HepG2 (cell line): Measurements from ENCODE around the gene PODN. TPM values are rescaled to one million over a fixed set of nuclear protein-coding genes. Genes with fewer than 3 reads are reported as not detected.

Experiments used
- ATAC-seq: fragments of 200-7000 bp; cut with Tn5 transposase; 3 replicates; pipeline ENCODE4 v1.9.1; 2020; ENCODE audit warnings: mild to moderate bottlenecking, moderate library complexity
- BruUV-seq: library from RNA; stranded (reverse); fragments of 400-500 nt; replicated peaks from 2 replicates; lab custom pipeline; 2021; lab: Mats Ljungman, UMichigan
- CTCF ChIA-PET: fragments of 300-600 bp; formaldehyde crosslinking; extraction: SDS; loops from one replicate; lab custom pipeline; 2021; ENCODE audit warnings: low total read pairs, inconsistent platforms, low intra/inter-chr PET ratio; lab: Yijun Ruan, JAX
- POLR2A ChIA-PET: fragments of 350-600 bp; sonication (Branson Sonifier 250); formaldehyde crosslinking; loops from one replicate; lab custom pipeline; 2020; ENCODE audit warnings: antibody characterized with exemption, inconsistent platforms; lab: Yijun Ruan, JAX
- DNase-seq: peaks from one replicate; pipeline ENCODE4 v3.0.0-alpha.2; 2015; ENCODE audit warnings: low spot score
- FAIRE-seq: peaks from 3 replicates; lab custom pipeline; 2011; peaks lifted over from hg19 to GRCh38; lab: Jason Lieb, UNC
- H2AFZ ChIP-seq: one replicate; pipeline ENCODE4 v1.6.1; 2011; ENCODE audit warnings: low read length, inconsistent platforms
- H3K27ac ChIP-seq: fragments of 300-600 bp; 3 replicates; pipeline ENCODE4 v1.8.0; 2011; ENCODE audit warnings: mixed run types, mild to moderate bottlenecking, mixed read lengths, low read length, inconsistent platforms; ENCODE audit not compliant: insufficient read depth; ENCODE audit errors: extremely low read length
- H3K27me3 ChIP-seq, 2 experiments: fragments of 200-600 bp in 1 of 2; 2 replicates in 1 of 2; 3 replicates in 1 of 2; pipeline versions ENCODE4 v1.6.0 to v1.8.0; 2011; ENCODE audit warnings: low read length in 2 of 2, mild to moderate bottlenecking in 2 of 2, moderate library complexity in 2 of 2, inconsistent platforms in 1 of 2; ENCODE audit not compliant: insufficient read depth in 2 of 2, control insufficient read depth in 1 of 2
- H3K36me3 ChIP-seq, 2 experiments: fragments of 200-600 bp in 1 of 2; replicated peaks in 1 of 2; 2 replicates in 1 of 2; 3 replicates in 1 of 2; pipeline versions ENCODE4 v1.5.1 to v1.8.0; 2011; ENCODE audit warnings: low read length in 2 of 2, inconsistent platforms in 1 of 2; ENCODE audit not compliant: insufficient read depth in 2 of 2, control insufficient read depth in 1 of 2
- H3K4me1 ChIP-seq: 2 replicates; pipeline ENCODE4 v1.5.1; 2012; ENCODE audit warnings: low read length, inconsistent platforms; ENCODE audit not compliant: insufficient read depth
- H3K4me2 ChIP-seq: 2 replicates; pipeline ENCODE4 v1.6.0; 2011; ENCODE audit warnings: low read depth, low read length, inconsistent platforms
- H3K4me3 ChIP-seq, 3 experiments: fragments of 200-600 bp in 1 of 3; sonication (generic), shearing (Covaris generic) in 1 of 3; replicated peaks in 1 of 3; 2 replicates each; pipeline ENCODE4 v1.5.1; 2011 to 2016; ENCODE audit warnings: low read length in 3 of 3, inconsistent platforms in 2 of 3, low read depth in 2 of 3, mild to moderate bottlenecking in 2 of 3, control low read depth in 1 of 3, mixed read lengths in 1 of 3; ENCODE audit not compliant: insufficient read depth in 1 of 3
- H3K79me2 ChIP-seq: one replicate; pipeline ENCODE4 v1.6.1; 2011; ENCODE audit warnings: low read length, inconsistent platforms; ENCODE audit not compliant: insufficient read depth
- H3K9ac ChIP-seq: 2 replicates; pipeline ENCODE4 v1.6.0; 2011; ENCODE audit warnings: mild to moderate bottlenecking, low read depth, low read length, inconsistent platforms; ENCODE audit not compliant: insufficient read depth
- H3K9me3 ChIP-seq: 2 replicates; pipeline ENCODE4 v1.5.1; 2012; ENCODE audit warnings: mild to moderate bottlenecking, low read length
- H4K20me1 ChIP-seq: 2 replicates; pipeline ENCODE4 v1.6.0; 2011; ENCODE audit warnings: inconsistent platforms, mild to moderate bottlenecking, low read length, moderate library complexity; ENCODE audit not compliant: insufficient read depth
- ZBTB38 ChIP-seq: sonication (generic); formaldehyde crosslinking; IDR thresholded peaks from 2 replicates; pipeline ENCODE4 v1.5.1; 2020; ENCODE audit warnings: mild to moderate bottlenecking, missing genetic modification reagents
- WGBS: methylation state at CpG from one replicate; pipeline ENCODE4 v1.1.6; 2017; ENCODE audit warnings: low lambda C conversion rate; 5-methylcytosine and 5-hydroxymethylcytosine counted together
- in situ Hi-C: cut with HindIII; loops from 2 replicates; pipeline ENCODE4 v1.10.0; 2017; ENCODE audit warnings: low pct_unique_long_range_greater_than_20kb; ENCODE audit not compliant: extremely low pct_ligation_motif_present
- intact Hi-C: fragments of 100-400 bp; cut with micrococcal nuclease; formaldehyde crosslinking; loops from one replicate; pipeline ENCODE4 v1.10.0; 2022; ENCODE audit not compliant: unreplicated experiment
- polyA plus RNA-seq, 8 experiments: library from polyadenylated mRNA; depleted of rRNA in 3 of 8; stranded (reverse) in 7 of 8; unstranded in 1 of 8; fragments of >200 nt; fragmentation: Illumina TruSeq in 4 of 8; extraction: Trizol in 4 of 8; gene quantifications; 2 replicates each; pipeline versions ENCODE4 v1.2.1 to v1.2.3, GENCODE V29; 2011 to 2016; ENCODE audit warnings: low read depth in 4 of 8, missing spikeins in 1 of 8, mixed read lengths in 1 of 8; ENCODE audit not compliant: insufficient read depth in 1 of 8
- total RNA-seq, 5 experiments: library from RNA; depleted of rRNA; stranded (reverse); fragments of >200 nt; fragmentation: Illumina TruSeq; extraction: Trizol; gene quantifications; 2 replicates each; pipeline ENCODE4 v1.2.3, GENCODE V29; 2016; ENCODE audit warnings: low read depth in 1 of 5
- TF ChIP-seq, protein P1 (sequence below): IDR thresholded peaks from 2 replicates; pipeline ENCODE4 v1.6.1; 2018; ENCODE audit warnings: missing genetic modification reagents
- TF ChIP-seq, protein P2 (sequence below): sonication (generic); formaldehyde crosslinking; IDR thresholded peaks from 2 replicates; pipeline ENCODE4 v1.8.0; 2022; ENCODE audit warnings: missing genetic modification reagents, mild to moderate bottlenecking, borderline replicate concordance

PODN gene
- total and polyA plus RNA-seq, 2 of the 13 experiments (the other 11 are each of a cell fraction or from before 2014, with no cell fraction given): 0.13 TPM; not detected in 1

DNA sequence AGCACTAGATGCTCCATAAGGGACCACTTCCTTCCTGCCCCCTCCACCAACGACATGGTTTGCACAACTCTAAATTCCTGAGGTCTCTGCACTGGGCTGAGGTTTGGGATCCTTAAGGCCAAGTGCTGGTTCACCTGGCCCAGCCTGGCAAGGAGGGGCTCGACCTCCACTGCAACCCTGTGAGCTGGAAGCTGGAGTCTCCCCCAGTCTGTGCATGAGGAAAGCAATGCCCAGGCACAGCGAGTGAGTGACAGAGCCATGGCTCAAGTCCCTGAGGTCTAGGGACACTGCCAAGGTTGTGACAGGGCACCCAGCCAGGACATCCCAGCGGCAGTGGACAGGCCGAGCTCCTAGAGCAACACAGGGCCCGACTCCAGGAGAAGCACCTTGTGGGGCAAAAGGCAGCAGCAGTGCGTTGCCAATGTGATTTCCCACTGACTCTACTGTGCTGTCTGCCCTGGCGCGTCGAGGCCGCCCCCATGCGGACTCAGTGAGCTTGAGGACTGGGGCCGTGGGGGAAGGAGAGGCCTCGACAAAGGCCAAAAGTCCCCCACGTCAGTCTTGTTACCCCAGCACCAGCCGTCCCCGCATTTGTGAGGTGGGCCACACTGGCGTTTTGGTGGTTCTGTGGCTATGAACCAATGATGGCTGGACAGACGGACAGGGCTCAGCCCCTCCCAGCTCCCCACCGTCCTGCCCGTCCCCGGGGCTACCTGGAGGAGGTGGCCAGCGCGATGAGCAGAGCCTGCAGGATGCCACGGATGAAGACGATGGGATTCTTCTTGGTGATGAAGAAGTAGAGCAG, 30.0 kb downstream of the PODN start:
- Histone ChIP-seq H3K4me2 (peak overlapping the region; percentile 65; the same call in 1 of the 2 replicates), H3K27ac (no peak overlapping the region), H3K9ac (no peak overlapping the region), H3K4me1 (peaks cover 80% of the 10 kb centered on the region), H3K4me3 (no peak overlapping the region; a peak in 1 of 6 replicates), H3K79me2 (no peaks in the 10 kb centered on the region), H3K27me3 (peaks cover 11 to 26% of the 10 kb centered on the region in 2 experiments; a peak in 4 of 5 replicates), H3K36me3 (no peaks in the 10 kb centered on the region), H2AFZ (no peak overlapping the region), H3K9me3 (peaks cover 15% of the 10 kb centered on the region), H4K20me1 (no peaks in the 10 kb centered on the region)
- WGBS: 90% methylated on average over 19 of the region's 26 CpGs
- BruUV-seq: no TSS peak
- TF ChIP-seq, protein P1, sequence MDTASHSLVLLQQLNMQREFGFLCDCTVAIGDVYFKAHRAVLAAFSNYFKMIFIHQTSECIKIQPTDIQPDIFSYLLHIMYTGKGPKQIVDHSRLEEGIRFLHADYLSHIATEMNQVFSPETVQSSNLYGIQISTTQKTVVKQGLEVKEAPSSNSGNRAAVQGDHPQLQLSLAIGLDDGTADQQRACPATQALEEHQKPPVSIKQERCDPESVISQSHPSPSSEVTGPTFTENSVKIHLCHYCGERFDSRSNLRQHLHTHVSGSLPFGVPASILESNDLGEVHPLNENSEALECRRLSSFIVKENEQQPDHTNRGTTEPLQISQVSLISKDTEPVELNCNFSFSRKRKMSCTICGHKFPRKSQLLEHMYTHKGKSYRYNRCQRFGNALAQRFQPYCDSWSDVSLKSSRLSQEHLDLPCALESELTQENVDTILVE (CRISPR knock-in tag): no peak
- peak; percentile 13; the same call in 1 of the 2 replicates for TF ChIP-seq ZBTB38 (CRISPR knock-in tag)
- TF ChIP-seq, protein P2, sequence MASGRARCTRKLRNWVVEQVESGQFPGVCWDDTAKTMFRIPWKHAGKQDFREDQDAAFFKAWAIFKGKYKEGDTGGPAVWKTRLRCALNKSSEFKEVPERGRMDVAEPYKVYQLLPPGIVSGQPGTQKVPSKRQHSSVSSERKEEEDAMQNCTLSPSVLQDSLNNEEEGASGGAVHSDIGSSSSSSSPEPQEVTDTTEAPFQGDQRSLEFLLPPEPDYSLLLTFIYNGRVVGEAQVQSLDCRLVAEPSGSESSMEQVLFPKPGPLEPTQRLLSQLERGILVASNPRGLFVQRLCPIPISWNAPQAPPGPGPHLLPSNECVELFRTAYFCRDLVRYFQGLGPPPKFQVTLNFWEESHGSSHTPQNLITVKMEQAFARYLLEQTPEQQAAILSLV: 0 out of 2 replicates have a peak, but pooled peaks have one; percentile 38
- intact Hi-C loops (no loop called here), in situ Hi-C loops (no loop called here)
- ChIA-PET POLR2A (interaction anchor here (0.8 to 3.9 kb wide), 3 partner anchors 15 to 85 kb away, joined by 3 to 24 read pairs (median 18); no protein-coding TSS in a partner anchor), CTCF (no interaction called here)
- FAIRE-seq: no peak
- DNase-seq: no peak
- no peak for ATAC-seq
